ENCODE measurements around the gene LRRC25. TPM values are rescaled to one million over a fixed set of nuclear protein-coding genes. Genes with fewer than 3 reads are reported as not detected.
"Not testable (repeated sequence)": the region's sequence is repeated elsewhere in the genome, so short reads cannot be mapped to it uniquely, and the experiment has no call there.

LRRC25 gene
- total and polyA plus RNA-seq, 10 of the 15 experiments (the other 5 are each of a cell fraction or from before 2014, with no cell fraction given) = 0.38 to 2.9 (median 1.2) TPM

DNA sequence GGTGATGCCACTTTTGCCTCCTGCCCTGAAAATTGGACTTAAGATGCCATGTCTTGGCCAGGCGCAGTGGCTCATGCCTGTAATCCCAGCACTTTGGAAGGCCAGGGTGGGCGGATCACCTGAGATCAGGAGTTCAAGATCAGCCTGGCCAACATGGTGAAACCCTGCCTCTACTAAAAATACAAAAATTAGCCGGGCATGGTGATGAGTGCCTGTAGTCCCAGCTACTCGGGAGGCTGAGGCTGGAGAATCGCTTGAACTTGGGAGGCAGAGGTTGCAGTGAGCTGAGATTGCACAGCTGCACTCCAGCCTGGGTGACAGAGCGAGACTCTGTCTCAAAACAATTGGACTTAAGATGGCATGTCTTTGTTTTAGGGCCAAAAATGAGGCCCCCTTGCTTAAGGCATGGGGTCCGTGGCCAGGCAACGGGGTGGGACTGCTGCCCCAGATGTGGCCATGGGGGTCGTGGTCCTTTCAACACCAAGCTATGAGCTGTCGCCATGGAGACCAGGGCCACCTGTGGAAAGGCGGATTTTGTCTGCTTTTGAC lies 33.1 kb downstream of the LRRC25 start:
- H3K27me3 ChIP-seq (replicated peaks in 1 of 2; ENCODE audit: control insufficient read depth in 2 of 2, insufficient read depth in 2 of 2, low read length in 1 of 2); H3K79me2 ChIP-seq (ENCODE audit: control insufficient read depth, insufficient read depth, low read length); H4K20me1 ChIP-seq (ENCODE audit: control insufficient read depth, insufficient read depth); H3K9ac ChIP-seq (ENCODE audit: control insufficient read depth, insufficient read depth, low read length); FAIRE-seq; SMC1A ChIA-PET (ENCODE audit: uncharacterized antibody, unreplicated experiment); in situ Hi-C loops (cut with MboI); CTCF ChIA-PET; H3K4me3 ChIP-seq; H3K27ac ChIP-seq (ENCODE audit: control insufficient read depth, insufficient read depth); H3K9me3 ChIP-seq (replicated peaks; ENCODE audit: control insufficient read depth, insufficient read depth, low read length); H3K36me3 ChIP-seq (ENCODE audit: control insufficient read depth in 2 of 2, insufficient read depth in 2 of 2, low read length in 1 of 2); intact Hi-C loops (cut with micrococcal nuclease; ENCODE audit: unreplicated experiment); DNase-seq (ENCODE audit: low read depth, low spot score); ATAC-seq; BruUV-seq (replicated peaks); RAD21 ChIA-PET (ENCODE audit: unreplicated experiment); H2AFZ ChIP-seq (ENCODE audit: control insufficient read depth, low read depth, low read length); H3K4me2 ChIP-seq (ENCODE audit: control insufficient read depth, insufficient read depth): not testable (repeated sequence)
- H3K4me1 ChIP-seq (ENCODE audit: control insufficient read depth, insufficient read depth, low read length) = peaks cover 11% of the 10 kb centered on the region
- 94% methylated on average over 11 of the region's 11 CpGs for WGBS (ENCODE audit: insufficient coverage, insufficient replicate concordance, low lambda C conversion rate, missing lambda C conversion rate)
- POLR2A ChIA-PET = interaction anchor here (0.6 kb wide), 1 partner anchor 17 kb away, joined by 3 read pairs; no protein-coding TSS in a partner anchor

DNA sequence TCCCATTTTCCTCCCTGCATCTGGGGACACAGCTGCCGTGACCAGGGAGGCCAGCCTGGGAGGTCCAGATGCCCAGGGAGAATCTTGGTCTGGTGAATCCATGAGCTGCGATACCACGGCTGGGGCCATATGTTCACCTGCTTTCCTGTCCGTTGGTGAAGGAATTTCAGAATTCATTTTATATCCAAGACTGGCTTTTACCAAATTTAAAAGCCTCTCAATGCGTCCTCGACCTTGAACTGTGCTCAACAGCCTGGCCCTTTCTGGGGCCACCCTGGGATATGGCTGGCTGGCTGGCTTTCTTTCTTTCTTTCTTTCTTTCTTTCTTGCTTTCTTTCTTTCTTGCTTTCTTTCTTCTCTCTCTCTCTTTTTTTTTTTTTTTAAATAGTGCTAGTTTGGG lies 33.6 kb downstream of the LRRC25 start:
- peaks cover 0 to 10% of the 10 kb centered on the region in 2 experiments for H3K36me3 ChIP-seq (ENCODE audit: control insufficient read depth in 2 of 2, insufficient read depth in 2 of 2, low read length in 1 of 2)
- no peak overlapping the region for H3K27ac ChIP-seq (ENCODE audit: control insufficient read depth, insufficient read depth)
- H3K4me3 ChIP-seq = no peak overlapping the region
- SMC1A ChIA-PET (ENCODE audit: uncharacterized antibody, unreplicated experiment) = no interaction called here
- POLR2A ChIA-PET = no interaction called here
- H2AFZ ChIP-seq (ENCODE audit: control insufficient read depth, low read depth, low read length) = no peak overlapping the region
- RAD21 ChIA-PET (ENCODE audit: unreplicated experiment) = no interaction called here
- no peak overlapping the region for H3K9ac ChIP-seq (ENCODE audit: control insufficient read depth, insufficient read depth, low read length)
- intact Hi-C loops (cut with micrococcal nuclease; ENCODE audit: unreplicated experiment) (no loop called here), in situ Hi-C loops (cut with MboI) (no loop called here)
- no peak overlapping the region for H3K4me2 ChIP-seq (ENCODE audit: control insufficient read depth, insufficient read depth)
- FAIRE-seq (no peak), DNase-seq (ENCODE audit: low read depth, low spot score) (no peak), ATAC-seq (no peak)
- no peaks in the 10 kb centered on the region; the same call in 2 of the 3 replicates for H3K9me3 ChIP-seq (replicated peaks; ENCODE audit: control insufficient read depth, insufficient read depth, low read length)
- H3K27me3 ChIP-seq (replicated peaks in 1 of 2; ENCODE audit: control insufficient read depth in 2 of 2, insufficient read depth in 2 of 2, low read length in 1 of 2) = no peaks in the 10 kb centered on the region
- H3K4me1 ChIP-seq (ENCODE audit: control insufficient read depth, insufficient read depth, low read length) = peaks cover 11% of the 10 kb centered on the region
- no peaks in the 10 kb centered on the region for H3K79me2 ChIP-seq (ENCODE audit: control insufficient read depth, insufficient read depth, low read length)
- CTCF ChIA-PET = no interaction called here
- 72% methylated on average over 6 of the region's 6 CpGs for WGBS (ENCODE audit: insufficient coverage, insufficient replicate concordance, low lambda C conversion rate, missing lambda C conversion rate)
- BruUV-seq (replicated peaks) = no TSS peak
- H4K20me1 ChIP-seq (ENCODE audit: control insufficient read depth, insufficient read depth) = no peaks in the 10 kb centered on the region
- TF ChIP-seq, protein P1, sequence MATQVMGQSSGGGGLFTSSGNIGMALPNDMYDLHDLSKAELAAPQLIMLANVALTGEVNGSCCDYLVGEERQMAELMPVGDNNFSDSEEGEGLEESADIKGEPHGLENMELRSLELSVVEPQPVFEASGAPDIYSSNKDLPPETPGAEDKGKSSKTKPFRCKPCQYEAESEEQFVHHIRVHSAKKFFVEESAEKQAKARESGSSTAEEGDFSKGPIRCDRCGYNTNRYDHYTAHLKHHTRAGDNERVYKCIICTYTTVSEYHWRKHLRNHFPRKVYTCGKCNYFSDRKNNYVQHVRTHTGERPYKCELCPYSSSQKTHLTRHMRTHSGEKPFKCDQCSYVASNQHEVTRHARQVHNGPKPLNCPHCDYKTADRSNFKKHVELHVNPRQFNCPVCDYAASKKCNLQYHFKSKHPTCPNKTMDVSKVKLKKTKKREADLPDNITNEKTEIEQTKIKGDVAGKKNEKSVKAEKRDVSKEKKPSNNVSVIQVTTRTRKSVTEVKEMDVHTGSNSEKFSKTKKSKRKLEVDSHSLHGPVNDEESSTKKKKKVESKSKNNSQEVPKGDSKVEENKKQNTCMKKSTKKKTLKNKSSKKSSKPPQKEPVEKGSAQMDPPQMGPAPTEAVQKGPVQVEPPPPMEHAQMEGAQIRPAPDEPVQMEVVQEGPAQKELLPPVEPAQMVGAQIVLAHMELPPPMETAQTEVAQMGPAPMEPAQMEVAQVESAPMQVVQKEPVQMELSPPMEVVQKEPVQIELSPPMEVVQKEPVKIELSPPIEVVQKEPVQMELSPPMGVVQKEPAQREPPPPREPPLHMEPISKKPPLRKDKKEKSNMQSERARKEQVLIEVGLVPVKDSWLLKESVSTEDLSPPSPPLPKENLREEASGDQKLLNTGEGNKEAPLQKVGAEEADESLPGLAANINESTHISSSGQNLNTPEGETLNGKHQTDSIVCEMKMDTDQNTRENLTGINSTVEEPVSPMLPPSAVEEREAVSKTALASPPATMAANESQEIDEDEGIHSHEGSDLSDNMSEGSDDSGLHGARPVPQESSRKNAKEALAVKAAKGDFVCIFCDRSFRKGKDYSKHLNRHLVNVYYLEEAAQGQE (IDR thresholded peaks at IDR 0.05; ENCODE audit: low read depth, low read length) = no peak
- TF ChIP-seq GATAD2B (conservative IDR thresholded peaks at IDR 0.05; ENCODE audit: low read depth) (no peak), BMI1 (IDR thresholded peaks at IDR 0.05; ENCODE audit: borderline replicate concordance) (no peak), CREB1 (IDR thresholded peaks at IDR 0.05; ENCODE audit: low read depth) (no peak), FOXK2 (IDR thresholded peaks at IDR 0.05) (no peak), RFX5 (IDR thresholded peaks at IDR 0.05; ENCODE audit: low read depth, low read length) (no peak)
- TF ChIP-seq, protein P2, sequence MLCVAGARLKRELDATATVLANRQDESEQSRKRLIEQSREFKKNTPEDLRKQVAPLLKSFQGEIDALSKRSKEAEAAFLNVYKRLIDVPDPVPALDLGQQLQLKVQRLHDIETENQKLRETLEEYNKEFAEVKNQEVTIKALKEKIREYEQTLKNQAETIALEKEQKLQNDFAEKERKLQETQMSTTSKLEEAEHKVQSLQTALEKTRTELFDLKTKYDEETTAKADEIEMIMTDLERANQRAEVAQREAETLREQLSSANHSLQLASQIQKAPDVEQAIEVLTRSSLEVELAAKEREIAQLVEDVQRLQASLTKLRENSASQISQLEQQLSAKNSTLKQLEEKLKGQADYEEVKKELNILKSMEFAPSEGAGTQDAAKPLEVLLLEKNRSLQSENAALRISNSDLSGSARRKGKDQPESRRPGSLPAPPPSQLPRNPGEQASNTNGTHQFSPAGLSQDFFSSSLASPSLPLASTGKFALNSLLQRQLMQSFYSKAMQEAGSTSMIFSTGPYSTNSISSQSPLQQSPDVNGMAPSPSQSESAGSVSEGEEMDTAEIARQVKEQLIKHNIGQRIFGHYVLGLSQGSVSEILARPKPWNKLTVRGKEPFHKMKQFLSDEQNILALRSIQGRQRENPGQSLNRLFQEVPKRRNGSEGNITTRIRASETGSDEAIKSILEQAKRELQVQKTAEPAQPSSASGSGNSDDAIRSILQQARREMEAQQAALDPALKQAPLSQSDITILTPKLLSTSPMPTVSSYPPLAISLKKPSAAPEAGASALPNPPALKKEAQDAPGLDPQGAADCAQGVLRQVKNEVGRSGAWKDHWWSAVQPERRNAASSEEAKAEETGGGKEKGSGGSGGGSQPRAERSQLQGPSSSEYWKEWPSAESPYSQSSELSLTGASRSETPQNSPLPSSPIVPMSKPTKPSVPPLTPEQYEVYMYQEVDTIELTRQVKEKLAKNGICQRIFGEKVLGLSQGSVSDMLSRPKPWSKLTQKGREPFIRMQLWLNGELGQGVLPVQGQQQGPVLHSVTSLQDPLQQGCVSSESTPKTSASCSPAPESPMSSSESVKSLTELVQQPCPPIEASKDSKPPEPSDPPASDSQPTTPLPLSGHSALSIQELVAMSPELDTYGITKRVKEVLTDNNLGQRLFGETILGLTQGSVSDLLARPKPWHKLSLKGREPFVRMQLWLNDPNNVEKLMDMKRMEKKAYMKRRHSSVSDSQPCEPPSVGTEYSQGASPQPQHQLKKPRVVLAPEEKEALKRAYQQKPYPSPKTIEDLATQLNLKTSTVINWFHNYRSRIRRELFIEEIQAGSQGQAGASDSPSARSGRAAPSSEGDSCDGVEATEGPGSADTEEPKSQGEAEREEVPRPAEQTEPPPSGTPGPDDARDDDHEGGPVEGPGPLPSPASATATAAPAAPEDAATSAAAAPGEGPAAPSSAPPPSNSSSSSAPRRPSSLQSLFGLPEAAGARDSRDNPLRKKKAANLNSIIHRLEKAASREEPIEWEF (IDR thresholded peaks at IDR 0.05; ENCODE audit: insufficient replicate concordance, low read depth, low read length) = no peak
